HG03103 (cell line): ENCODE measurements around the gene POU6F2.
"Not testable (repeated sequence)": the region's sequence is repeated elsewhere in the genome, so short reads cannot be mapped to it uniquely, and the experiment has no call there.

Experiments used
- ATAC-seq: cut with Tn5 transposase; IDR thresholded peaks from one replicate; pipeline ENCODE4 v1.9.1; 2021; ENCODE audit warnings: low read depth; ENCODE audit not compliant: unreplicated experiment

POU6F2 gene

DNA sequence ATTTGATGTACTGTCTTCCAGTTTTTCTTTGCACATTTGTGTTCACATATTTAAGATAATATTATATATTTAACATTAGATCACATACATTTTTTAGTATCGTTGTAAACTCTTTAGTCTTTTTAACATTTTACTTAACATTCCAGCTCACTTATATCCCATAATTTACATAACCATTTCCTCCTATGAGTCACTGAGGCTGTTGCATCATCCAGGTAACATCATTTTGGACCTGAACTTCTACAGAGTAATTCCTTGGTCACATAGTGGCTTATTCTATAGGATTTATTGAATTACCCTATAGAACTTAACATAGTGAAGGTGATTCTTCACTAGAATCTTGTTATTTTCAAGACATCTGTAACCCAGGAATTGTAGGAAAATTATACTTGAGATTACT, 194.4 kb downstream of the POU6F2 start:
- ATAC-seq: no peak

DNA sequence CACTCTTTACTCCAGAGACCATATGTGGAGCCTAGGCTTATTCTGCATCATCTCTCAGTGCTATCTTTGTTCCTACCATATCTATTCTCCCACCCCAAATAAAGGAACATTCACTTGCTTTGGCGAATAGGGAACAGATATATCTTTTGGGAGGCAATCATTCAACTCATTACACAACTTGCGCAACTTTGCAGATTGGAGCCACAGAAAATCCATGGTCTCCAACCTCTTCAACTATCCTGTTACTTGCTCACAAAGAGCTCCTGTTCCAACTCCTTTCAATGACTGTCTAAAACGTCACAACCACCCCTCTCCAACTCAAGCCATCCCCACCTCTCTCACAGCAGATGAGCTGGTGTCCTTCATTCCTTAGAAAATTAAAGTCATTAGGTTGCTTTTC, 203.7 kb downstream of the POU6F2 start:
- ATAC-seq: no peak

DNA sequence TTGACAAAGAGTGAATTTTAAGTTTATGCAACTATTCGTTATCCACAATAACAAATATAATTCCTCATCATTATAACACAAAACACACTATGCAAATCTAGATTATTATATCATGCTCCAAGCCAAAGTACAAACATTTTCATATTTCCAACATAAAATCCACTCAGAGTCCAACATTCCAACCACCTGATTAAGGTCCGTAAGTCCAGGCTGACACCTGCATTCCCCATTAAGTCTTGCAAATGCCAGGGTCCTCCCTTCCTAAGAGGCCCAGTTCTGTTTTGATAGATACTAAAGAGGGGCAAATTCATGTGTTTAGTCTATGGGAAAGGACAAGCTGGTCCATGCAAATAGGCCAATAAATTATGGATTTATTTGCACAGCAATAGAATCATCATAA, 206.1 kb downstream of the POU6F2 start:
- no peak for ATAC-seq

DNA sequence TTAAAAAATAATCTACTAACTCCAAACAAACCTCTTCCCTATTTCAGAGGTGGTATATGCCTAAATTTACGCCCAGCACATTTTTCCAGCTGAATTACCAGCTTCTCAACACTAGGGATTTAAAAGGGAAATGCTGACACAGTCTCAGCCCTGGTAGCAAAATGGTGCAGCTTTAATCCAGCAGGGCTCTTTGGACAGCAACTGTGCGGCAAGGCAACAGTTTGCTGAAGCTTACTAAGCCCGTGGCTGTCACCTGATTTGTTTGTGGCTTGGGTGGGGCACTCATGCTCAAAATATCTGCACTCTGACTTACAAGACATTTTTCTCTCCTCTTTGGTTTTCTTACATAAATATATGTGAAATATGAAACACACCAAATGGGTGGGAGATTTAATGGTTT, 206.7 kb downstream of the POU6F2 start:
- ATAC-seq: no peak

DNA sequence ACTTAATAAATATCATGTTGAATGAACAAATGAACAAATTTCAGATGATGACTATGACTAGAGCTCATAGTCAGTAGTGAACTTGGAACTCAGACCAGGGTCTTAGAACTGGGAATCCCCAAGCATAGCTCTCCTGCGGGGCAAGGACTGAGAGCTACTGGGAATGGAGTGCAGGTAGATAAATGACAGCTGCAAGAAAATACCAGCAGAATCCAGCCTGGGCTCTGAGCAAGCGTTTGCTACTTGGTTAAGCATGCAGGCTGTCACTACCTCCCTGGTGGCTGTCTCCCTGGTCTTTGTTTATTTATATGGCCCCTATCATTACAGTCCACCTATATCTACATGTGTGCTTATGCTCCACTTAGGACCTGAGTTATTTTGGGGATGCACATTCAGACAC, 208.4 kb downstream of the POU6F2 start:
- ATAC-seq: no peak

DNA sequence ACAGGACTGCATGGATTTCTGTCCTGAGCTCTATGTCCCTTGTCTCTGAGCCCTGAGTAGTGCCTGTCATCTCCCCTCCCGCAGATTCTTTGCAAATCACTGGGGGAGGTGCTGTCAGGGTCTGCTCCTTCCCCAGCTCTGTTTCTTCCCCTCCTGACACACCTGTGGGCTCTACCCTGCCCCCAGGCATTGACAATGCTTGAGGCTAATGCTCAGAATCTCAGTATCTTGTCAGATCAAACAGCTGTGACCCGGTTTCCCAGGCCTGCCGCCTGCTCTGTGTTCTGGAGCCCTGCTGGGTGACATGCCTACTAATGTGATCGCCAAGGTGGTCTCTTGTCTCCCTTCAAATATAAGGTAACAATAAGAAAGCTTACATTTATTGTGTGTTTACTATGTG, 209.0 kb downstream of the POU6F2 start:
- no peak for ATAC-seq

DNA sequence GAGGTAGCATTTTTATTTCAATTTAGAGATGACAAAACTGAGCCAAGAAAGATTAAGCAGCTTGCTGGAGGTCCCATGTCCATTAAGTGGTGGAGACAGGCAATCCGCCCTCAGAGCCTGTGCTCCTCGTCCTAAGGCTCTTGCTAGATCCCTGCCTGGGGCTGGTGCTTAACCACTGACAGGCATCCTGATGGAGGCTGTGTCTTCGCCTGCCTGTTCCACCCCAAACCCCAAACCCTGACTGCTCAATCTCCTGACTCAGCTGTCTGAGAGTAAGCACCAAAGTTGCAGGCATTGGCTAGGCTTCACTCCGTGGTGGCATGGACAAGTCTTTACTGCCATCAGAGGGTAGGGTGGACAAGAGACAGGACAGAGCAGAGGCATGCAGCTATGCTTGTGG, 209.4 kb downstream of the POU6F2 start:
- no peak for ATAC-seq

DNA sequence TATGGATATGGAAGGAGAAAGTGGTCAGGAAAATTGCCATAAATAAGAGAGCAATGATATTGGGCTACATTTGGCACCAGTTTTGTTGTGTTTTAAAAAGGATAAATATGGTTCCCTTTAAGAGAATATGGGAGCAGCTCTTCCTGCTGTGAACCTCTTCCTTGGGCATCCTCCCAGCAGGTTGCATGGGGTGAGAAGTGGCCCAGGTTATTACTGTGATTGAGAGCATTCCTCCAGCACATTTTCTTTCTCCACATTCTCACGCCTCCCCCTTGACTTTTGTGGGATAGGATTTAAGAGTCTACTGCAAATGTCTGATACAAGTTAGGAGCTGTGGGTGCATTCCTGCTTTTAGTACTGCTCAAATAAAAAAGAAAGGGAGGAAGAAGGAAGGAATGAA, 214.8 kb downstream of the POU6F2 start:
- no peak for ATAC-seq

DNA sequence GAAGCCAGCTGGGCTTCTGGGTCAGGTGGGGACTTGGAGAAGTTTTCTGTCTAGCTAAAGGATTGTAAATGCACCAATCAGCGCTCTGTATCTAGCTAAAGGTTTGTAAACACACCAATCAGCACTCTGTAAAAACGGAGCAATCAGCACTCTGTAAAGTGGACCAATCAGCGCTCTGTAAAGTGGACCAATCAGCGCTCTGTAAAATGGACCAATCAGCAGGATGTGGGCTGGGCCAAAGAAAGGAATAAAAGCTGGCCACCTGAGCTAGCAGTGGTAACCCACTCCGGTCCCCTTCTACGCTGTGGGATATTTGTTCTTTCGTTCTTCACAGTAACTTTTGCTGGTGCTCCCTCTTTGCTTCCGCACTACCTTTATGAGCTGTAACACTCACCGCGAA, 216.7 kb downstream of the POU6F2 start:
- not testable (repeated sequence) for ATAC-seq

DNA sequence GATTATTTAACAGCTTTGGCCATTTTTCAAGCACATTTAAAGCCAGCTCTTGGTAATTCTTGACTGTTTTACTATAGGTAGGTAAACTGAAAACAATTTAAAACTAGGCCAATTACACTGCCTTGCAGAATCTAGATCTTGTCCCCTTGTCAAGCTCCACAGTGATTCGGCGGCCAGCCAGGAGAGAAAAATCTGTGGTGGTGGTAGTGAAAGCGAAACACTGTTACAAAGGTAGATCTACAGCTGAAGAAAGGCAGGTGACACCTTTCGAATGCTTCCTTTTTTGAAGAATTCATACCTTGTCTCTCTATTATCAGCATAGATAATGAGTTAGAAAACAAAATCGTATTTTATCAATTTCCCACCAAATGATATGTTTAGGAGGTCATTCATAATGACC, 218.3 kb downstream of the POU6F2 start:
- no peak for ATAC-seq

DNA sequence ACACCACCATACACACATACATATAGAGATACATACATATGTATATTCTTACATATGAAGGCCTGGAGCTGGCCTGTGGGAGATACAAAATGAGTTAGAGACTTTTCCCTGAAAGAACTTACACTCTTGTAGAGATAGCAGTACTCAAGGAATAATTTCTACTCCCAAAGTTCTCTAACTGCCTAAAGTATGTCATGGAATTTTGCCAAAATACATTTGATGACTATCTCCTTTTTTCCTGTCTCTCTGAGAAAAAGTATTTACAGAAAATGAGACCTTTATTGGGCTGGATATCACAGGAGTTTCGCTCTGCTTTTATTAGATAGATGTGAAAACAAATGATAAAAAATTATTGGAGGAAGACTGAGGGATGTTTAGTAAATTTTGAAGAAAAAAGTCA, 220.1 kb downstream of the POU6F2 start:
- no peak for ATAC-seq

DNA sequence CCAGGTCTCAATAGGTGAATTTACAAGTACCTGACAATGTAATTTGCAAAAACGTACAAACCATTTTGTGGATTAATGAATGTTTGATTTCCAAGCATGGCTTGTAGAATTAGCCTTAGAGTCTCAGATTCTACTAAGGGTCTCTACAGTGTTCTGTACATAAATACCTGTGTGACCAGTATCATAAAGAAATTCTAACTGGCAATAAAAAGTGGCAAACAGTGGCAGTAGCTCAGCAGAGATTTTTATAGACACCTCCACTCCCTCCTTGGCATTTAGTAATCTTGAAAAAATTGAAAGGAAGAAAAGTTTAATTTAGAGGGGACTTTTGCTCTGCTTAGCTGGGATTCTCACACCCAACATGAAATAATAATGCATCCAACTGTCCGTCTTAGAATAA, 220.8 kb downstream of the POU6F2 start:
- no peak for ATAC-seq

DNA sequence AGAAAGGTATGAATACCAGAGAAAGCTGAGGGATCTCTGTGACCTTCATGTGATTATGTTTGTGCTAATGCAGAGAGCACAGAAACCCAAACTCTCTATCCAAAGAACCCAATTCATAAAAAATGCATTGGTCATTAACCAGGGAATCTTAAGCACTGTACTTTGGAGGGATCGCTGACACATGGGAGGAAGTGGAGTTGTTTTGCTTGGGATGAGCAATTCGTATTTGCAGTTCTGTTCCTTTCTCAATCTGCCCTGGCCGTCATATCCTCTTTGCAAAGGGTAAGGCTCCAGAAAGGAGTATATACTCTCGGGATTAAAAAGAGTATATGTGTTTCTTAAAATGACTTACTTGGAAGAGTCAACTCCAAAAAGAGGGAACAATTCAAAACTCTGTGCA, 221.3 kb downstream of the POU6F2 start:
- ATAC-seq: no peak

DNA sequence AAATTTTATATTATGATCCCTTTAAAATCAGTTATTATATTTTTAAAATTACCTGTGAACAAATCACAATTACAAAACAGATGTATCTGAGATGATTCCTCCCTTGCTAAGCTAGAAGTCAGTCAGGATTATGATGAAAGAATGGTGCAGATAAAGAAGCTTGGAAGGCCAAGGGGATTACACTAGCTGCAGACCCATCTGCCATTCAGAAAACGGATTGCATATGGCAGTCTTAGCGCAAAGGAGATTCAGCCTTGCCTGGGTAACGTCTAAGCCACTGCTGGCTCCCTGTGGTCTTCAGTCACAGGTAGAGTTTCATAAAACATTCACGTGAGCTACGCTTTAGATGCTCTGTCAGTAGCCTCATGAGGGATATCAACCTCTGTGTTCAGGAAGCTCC, 222.2 kb downstream of the POU6F2 start:
- ATAC-seq: no peak

DNA sequence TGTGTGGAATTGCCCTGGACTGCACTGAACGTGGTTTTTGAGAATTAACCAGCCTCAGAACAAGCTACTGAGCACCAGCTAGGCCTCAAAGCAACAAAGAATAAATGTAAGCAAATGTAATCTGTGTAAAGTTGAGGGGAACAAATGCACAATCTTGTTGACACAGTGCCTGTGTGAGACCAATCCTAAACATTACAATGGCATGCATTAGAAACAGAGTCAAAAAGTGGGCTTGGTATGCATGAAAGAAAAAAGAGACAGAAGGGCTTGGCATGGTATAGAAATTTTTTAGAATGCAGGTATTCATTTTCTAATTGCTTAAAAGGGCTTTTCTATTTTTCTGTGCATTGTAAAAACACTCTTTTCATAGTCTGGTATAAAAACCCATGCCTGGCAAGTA, 224.3 kb downstream of the POU6F2 start:
- no peak for ATAC-seq

DNA sequence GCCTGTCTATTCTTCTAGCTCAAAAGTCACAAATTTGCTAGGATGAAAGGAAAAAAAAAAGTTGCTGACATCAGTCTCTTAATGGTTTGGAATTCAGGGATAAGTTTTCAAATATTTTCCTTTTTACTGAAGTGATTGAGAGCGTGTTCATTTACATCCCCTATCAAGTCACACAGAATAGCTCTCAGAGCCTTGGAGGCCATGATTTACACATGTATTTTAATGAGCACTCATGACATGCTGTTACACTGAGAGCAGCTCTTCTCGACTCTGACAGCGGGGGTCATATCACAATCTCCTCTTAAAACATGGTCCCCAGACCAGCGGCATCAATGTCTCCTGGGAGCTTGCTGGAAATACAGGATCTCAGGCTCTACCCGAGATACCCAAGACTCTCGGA, 232.7 kb downstream of the POU6F2 start:
- no peak for ATAC-seq

DNA sequence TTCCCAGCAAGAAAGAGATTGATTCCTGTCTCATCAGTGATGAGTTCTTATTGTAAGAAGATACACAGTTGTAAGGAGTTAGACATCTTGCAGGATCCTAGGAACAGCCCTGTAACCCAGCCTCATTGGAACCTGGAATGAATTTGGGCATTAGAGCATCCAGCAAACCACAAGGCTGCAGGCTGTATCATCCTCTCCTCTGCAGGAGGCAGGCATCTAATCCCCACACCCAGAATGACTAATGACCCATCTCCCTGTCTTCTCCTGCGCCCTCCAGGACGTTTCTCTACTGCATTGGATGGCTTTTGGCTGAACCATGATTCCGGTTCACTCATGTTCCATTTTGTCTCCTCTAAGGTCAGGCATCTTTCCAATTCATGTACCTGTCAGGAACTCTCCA, 233.9 kb downstream of the POU6F2 start:
- no peak for ATAC-seq

DNA sequence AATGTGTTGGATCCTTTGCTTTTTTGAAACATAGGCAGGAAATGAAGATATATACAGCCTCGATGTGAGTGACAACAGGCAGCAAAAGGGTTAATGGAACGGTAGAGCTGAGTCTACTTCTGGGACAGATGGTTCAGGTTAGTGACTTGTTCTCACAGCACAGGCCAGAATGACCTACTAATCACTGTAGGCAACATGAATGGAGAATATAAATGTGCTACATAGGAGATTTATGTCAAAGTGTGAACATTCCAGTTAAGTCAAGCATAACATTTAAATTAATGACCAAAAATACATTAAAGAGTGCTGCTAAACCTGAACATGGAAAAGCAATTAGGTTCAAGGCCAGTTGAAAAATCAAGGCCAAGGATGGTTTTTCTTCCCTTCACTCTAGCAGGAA, 235.2 kb downstream of the POU6F2 start:
- ATAC-seq: no peak

DNA sequence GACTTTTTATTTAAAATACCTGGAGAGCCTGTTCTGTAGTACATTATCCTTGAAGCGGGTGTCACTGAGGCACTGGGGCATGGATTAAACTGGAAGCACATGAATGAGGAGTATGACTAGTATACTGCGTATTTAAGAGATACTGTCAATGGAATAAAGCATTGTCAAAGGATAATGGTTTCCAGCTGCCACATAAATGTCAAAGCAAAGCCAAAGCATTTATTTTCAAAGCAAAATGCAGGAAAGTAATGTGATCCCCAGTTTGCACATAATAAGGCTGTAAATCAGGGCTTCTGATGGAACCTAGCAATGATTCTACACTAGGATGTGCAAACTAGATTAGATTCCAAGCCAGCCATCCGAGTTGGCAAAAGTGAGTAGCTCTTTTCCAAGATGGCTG, 240.1 kb downstream of the POU6F2 start:
- no peak for ATAC-seq

DNA sequence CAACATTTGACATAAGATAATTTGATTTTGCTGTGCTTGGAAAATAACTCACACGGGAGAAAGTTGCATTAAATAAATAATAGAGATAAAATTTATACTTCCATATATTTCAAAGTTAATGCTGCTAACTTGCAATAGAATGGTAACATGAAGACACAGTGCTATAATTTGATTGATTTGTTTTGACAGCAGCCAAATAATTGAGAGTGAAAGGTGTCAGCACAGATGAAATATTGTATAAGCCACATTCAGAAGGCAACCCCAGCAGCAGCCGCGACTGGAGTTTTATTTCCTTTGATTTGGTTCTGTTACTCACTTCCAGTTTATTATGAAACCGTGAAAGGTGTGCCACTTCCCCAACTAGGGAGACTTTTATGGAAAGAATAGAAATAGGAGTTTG, 242.2 kb downstream of the POU6F2 start:
- no peak for ATAC-seq

DNA sequence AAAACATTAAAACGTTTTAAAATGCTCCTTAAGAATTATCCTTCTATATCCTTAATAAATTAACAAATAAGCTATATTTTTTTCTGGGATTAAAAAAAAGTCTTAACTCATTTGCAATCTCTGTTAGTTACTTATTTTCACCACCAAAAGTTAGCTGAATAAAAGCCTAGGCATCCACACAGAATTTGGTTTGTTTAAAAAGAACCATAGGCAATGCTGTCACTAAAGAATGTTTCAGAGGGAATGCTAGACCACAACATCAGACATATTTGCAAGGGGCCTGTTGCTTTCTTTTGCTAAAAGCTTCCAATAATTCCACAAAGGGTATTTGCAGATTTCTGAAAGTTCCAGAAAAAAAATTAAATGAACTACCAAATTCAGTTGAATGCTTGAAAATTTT, 244.2 kb downstream of the POU6F2 start:
- no peak for ATAC-seq

DNA sequence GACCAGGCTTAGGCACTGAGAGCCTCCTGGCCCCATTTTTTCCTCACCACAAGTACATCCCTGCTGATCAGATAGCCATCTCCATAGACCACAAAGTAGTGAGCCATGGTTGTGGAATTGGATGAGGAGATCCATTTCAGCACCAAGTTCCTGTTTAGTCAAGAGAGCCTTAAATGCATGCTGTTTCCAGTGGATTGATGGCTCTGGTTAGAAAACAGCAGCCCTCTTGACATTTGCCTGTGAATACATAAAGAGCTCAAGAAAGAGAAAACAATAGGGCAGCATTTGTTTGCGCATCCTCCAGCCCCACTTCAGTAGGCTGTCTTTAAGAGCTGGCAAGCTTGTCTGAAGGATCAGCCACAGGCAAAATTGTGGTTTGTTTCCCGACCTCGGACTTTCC, 251.2 kb downstream of the POU6F2 start:
- no peak for ATAC-seq

DNA sequence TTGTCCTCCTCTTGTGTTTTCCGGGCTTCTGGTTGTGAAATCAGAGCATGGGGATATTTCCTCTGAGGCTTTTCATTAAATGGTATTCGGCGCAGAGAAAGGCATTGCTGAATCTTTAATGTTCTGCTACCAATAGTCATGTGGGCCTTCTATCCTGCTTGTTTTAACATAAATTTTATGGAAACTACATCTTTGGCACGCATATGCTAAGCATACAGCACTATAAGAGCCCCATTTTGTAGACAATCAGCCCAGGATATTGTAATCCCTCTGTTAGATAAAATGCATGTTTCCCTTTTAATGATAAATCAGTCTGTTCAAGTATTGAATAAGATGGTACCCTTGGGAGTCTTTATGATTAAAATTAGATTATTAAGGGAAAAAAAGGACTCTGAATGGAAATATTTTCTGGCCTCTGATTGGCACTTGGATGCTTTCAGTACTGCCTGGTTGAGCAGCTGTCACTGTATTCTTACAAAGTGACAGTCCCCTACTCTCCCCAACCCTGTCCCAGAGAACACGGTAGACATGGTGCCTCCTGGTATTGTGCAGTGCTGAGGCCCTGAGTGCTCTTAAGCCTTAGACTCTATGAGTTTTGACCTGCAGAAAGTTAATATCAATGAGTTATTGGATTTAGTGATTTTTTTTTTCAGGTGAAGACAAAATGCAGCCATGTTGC, 256.3 kb downstream of the POU6F2 start:
- ATAC-seq: no peak
